KMS-11 (cell line): ENCODE data around the gene LTBR.

Experiments
- H2AFZ ChIP-seq: fragments of 200-600 bp; sonication (generic); 2 replicates; pipeline ENCODE4 v1.6.1; 2016; ENCODE audit warnings: antibody characterized with exemption, mixed run types, low read depth
- H3K27ac ChIP-seq: fragments of 200-600 bp; sonication (generic); 2 replicates; pipeline ENCODE4 v1.6.1; 2016; ENCODE audit warnings: mild to moderate bottlenecking, mixed run types
- H3K27me3 ChIP-seq: fragments of 200-600 bp; sonication (generic); 2 replicates; pipeline ENCODE4 v1.6.1; 2017; ENCODE audit warnings: mild to moderate bottlenecking, low read depth, mixed run types, moderate library complexity; ENCODE audit not compliant: insufficient read depth
- H3K36me3 ChIP-seq: fragments of 200-600 bp; sonication (generic); 2 replicates; pipeline ENCODE4 v1.6.1; 2017; ENCODE audit warnings: mild to moderate bottlenecking, mixed run types; ENCODE audit not compliant: insufficient read depth
- H3K4me1 ChIP-seq: fragments of 200-600 bp; sonication (generic); 2 replicates; pipeline ENCODE4 v1.6.1; 2016; ENCODE audit warnings: mild to moderate bottlenecking, low read depth, mixed run types; ENCODE audit not compliant: poor library complexity, severe bottlenecking
- H3K4me2 ChIP-seq: fragments of 200-600 bp; sonication (generic); 2 replicates; pipeline ENCODE4 v1.7.0; 2016; ENCODE audit warnings: mild to moderate bottlenecking, mixed run types
- H3K4me3 ChIP-seq: fragments of 200-600 bp; sonication (generic); IDR thresholded peaks from 2 replicates; pipeline ENCODE4 v1.6.1; 2017; ENCODE audit warnings: low read depth, low read length, mixed read lengths; ENCODE audit not compliant: insufficient read depth
- H3K79me2 ChIP-seq: fragments of 200-600 bp; sonication (generic); 2 replicates; pipeline ENCODE4 v1.6.1; 2016; ENCODE audit warnings: low read depth, mixed run types; ENCODE audit not compliant: insufficient read depth
- H3K9ac ChIP-seq: fragments of 200-600 bp; sonication (generic); 2 replicates; pipeline ENCODE4 v1.6.1; 2016; ENCODE audit warnings: mild to moderate bottlenecking, mixed run types
- H4K20me1 ChIP-seq: fragments of 200-600 bp; sonication (generic); 2 replicates; pipeline ENCODE4 v1.6.1; 2016; ENCODE audit warnings: mild to moderate bottlenecking, mixed run types; ENCODE audit not compliant: insufficient read depth
- TF ChIP-seq, protein P1 (sequence below): fragments of 200-600 bp; sonication (generic); conservative IDR thresholded peaks from 2 replicates; pipeline ENCODE4 v1.6.1; 2017; ENCODE audit warnings: low read depth, mild to moderate bottlenecking, antibody characterized with exemption, low read length, moderate library complexity, mixed read lengths

The LTBR gene

DNA sequence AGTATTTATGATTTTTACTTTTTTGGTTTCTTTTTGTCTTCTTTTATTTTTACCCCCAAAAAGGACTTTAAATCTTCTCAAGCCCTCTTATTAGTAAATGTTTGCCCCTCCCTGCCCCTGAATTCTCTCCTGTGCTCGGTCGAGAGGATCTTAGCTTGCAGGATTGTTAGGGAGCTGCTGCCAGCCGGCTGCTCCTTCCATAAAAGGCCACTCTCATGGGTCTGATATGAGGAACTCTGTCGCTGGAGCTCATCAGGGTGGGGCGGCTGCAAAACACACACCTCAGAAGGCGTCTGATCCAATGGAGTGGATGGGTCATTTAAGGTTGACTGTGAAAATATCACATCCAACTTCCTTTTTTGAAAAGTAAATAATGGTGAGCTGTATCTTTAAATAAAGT is 8.5 kb downstream of the LTBR start:
- H3K9ac ChIP-seq, result no peak overlapping the region
- no peak overlapping the region for H3K27ac ChIP-seq
- no peaks in the 10 kb centered on the region for H3K36me3 ChIP-seq
- H3K79me2 ChIP-seq, result no peaks in the 10 kb centered on the region
- no peak overlapping the region for H3K4me2 ChIP-seq
- H3K4me1 ChIP-seq, result no peaks in the 10 kb centered on the region
- H4K20me1 ChIP-seq, result no peaks in the 10 kb centered on the region
- H3K27me3 ChIP-seq, result no peaks in the 10 kb centered on the region
- TF ChIP-seq, protein P1, sequence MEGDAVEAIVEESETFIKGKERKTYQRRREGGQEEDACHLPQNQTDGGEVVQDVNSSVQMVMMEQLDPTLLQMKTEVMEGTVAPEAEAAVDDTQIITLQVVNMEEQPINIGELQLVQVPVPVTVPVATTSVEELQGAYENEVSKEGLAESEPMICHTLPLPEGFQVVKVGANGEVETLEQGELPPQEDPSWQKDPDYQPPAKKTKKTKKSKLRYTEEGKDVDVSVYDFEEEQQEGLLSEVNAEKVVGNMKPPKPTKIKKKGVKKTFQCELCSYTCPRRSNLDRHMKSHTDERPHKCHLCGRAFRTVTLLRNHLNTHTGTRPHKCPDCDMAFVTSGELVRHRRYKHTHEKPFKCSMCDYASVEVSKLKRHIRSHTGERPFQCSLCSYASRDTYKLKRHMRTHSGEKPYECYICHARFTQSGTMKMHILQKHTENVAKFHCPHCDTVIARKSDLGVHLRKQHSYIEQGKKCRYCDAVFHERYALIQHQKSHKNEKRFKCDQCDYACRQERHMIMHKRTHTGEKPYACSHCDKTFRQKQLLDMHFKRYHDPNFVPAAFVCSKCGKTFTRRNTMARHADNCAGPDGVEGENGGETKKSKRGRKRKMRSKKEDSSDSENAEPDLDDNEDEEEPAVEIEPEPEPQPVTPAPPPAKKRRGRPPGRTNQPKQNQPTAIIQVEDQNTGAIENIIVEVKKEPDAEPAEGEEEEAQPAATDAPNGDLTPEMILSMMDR, result no peak
- no peak overlapping the region for H2AFZ ChIP-seq
- H3K4me3 ChIP-seq, result no peak overlapping the region

DNA sequence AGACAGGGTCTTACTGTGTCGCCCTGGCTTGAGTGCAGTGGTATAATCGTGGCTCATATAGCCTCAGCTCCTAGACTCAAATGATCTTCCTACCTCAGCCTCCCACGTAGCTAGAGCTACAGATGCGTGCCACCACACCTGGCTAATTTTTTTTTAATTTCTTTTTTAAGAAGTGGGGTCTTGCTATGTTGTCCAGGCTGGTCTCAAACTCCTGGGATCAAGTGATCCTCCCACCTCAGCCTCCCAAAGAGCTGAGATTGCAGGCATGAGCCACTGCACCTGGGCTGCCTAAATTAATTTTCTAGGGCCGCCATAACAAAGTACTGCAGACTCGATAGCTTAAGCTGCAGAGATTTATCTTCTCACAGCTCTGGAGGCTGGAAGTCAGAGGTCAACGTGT is 9.1 kb downstream of the LTBR start:
- Histone ChIP-seq H3K4me1 (no peaks in the 10 kb centered on the region), H3K27ac (no peak overlapping the region), H2AFZ (no peak overlapping the region), H3K4me3 (no peak overlapping the region), H4K20me1 (no peaks in the 10 kb centered on the region), H3K36me3 (no peaks in the 10 kb centered on the region), H3K9ac (no peak overlapping the region), H3K79me2 (no peaks in the 10 kb centered on the region), H3K4me2 (no peak overlapping the region), H3K27me3 (no peaks in the 10 kb centered on the region)
- TF ChIP-seq, protein P1, result no peak

DNA sequence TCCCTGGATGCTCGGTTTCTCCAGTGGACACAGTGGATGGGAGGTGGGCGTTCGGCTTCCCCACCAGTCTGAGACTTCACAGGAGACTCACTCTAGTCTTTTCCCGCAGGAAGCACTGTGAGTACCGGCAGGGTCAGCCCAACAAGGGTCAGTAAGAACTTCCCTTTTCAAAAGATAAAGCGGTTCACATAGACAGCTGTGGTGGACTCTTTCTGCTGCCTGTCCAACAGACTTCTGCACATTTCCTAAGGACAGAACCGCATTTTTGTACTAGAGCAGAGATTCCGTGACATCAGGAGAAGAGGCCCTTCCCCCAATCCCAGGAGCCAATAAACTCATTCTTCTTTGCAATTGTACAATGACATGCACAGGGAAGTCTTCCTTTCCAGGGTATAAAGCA is 10.4 kb downstream of the LTBR start:
- Histone ChIP-seq H2AFZ (no peak overlapping the region), H4K20me1 (no peaks in the 10 kb centered on the region), H3K4me2 (no peak overlapping the region), H3K4me1 (no peaks in the 10 kb centered on the region), H3K79me2 (no peaks in the 10 kb centered on the region), H3K27me3 (no peaks in the 10 kb centered on the region), H3K4me3 (no peak overlapping the region), H3K9ac (no peak overlapping the region), H3K36me3 (no peaks in the 10 kb centered on the region), H3K27ac (no peak overlapping the region)
- TF ChIP-seq, protein P1, result no peak

DNA sequence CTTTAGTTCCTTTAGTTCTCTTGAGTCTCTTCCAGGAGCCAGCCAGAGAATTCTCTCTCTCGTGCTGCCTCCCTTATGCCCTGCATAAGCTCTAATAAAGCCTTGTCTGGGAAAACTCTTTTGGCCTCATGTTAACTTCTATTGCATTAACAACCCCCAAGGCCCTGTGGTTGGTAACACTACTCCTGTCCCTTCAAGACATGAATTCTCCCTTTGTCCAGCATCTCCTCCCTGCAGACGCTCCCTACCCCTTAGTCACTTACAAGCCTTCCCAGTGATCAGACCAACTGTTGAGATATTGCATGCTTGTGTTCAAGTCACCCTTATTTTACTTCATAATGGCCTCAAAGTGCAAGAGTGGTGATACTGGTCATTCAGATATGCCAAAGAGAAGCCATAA is 12.1 kb downstream of the LTBR start:
- no peak overlapping the region for H3K9ac ChIP-seq
- H3K36me3 ChIP-seq, result no peaks in the 10 kb centered on the region
- no peak overlapping the region for H3K27ac ChIP-seq
- TF ChIP-seq, protein P1, result no peak
- H3K4me3 ChIP-seq, result no peak overlapping the region
- no peaks in the 10 kb centered on the region for H3K79me2 ChIP-seq
- no peaks in the 10 kb centered on the region for H4K20me1 ChIP-seq
- H3K4me2 ChIP-seq, result no peak overlapping the region
- H3K4me1 ChIP-seq, result no peaks in the 10 kb centered on the region
- H3K27me3 ChIP-seq, result no peaks in the 10 kb centered on the region
- H2AFZ ChIP-seq, result no peak overlapping the region
